ENCODE measurements around the gene RASA2. TPM values are rescaled to one million over a fixed set of nuclear protein-coding genes. Genes with fewer than 3 reads are reported as not detected.

Gene RASA2
- total and polyA plus RNA-seq, 9 of the 15 experiments (the other 6 are each of a cell fraction or from before 2014, with no cell fraction given) = 2.0 to 12.8 (median 9.5) TPM

GRCh38 chr3:141452045-141452444, 34.8 kb upstream of the RASA2 start (continued):
- TF ChIP-seq SMARCB1 (IDR thresholded peaks at IDR 0.05; ENCODE audit: insufficient read length, low read depth) (no peak), LCOR (CRISPR knock-in tag; IDR thresholded peaks at IDR 0.05) (no peak), CHAMP1 (IDR thresholded peaks at IDR 0.05) (no peak), KDM2B (CRISPR knock-in tag; IDR thresholded peaks at IDR 0.05) (no peak), SFPQ (IDR thresholded peaks at IDR 0.05; ENCODE audit: low read depth, low read length) (no peak), IRF2 (CRISPR knock-in tag; IDR thresholded peaks at IDR 0.05) (no peak), ZNF121 (CRISPR knock-in tag; conservative IDR thresholded peaks at IDR 0.05) (no peak), ZNF124 (CRISPR knock-in tag; IDR thresholded peaks at IDR 0.05) (no peak), SNIP1 (IDR thresholded peaks at IDR 0.05; ENCODE audit: low read depth) (no peak), ZNF311 (CRISPR knock-in tag; IDR thresholded peaks at IDR 0.05) (no peak), MBD2 (IDR thresholded peaks at IDR 0.05; ENCODE audit: borderline replicate concordance, low read depth) (no peak), CAMTA2 (CRISPR knock-in tag; conservative IDR thresholded peaks at IDR 0.05) (no peak), EGR1 (conservative IDR thresholded peaks at IDR 0.05) (no peak), KLF16 (IDR thresholded peaks at IDR 0.05) (peak; percentile 21; the same call in 1 of the 2 replicates), SNAPC5 (CRISPR knock-in tag; IDR thresholded peaks at IDR 0.05) (no peak), FOXO4 (CRISPR knock-in tag; IDR thresholded peaks at IDR 0.05) (no peak), PURB (CRISPR knock-in tag; IDR thresholded peaks at IDR 0.05; ENCODE audit: low read depth) (no peak), ZNF354B (CRISPR knock-in tag; IDR thresholded peaks at IDR 0.05) (no peak), BRCA1 (IDR thresholded peaks at IDR 0.05) (no peak), BRCA1 (CRISPR knock-in tag; IDR thresholded peaks at IDR 0.05) (no peak), E2F1 (CRISPR knock-in tag; IDR thresholded peaks at IDR 0.05) (no peak), TCFL5 (CRISPR knock-in tag; conservative IDR thresholded peaks at IDR 0.05) (no peak), ZNF140 (CRISPR knock-in tag; IDR thresholded peaks at IDR 0.05) (no peak), NFE2 (IDR thresholded peaks at IDR 0.05; ENCODE audit: low read depth) (no peak), CHD4 (IDR thresholded peaks at IDR 0.05; ENCODE audit: insufficient read depth, insufficient replicate concordance, low read depth, low read length, poor library complexity, severe bottlenecking) (no peak)

All from K562 (cell line).